HG02970 (cell line): ENCODE measurements around the gene HES4.

ENCODE experiments used
- ATAC-seq: cut with Tn5 transposase; IDR thresholded peaks from one replicate; pipeline ENCODE4 v1.9.1; 2021; ENCODE audit warnings: mild to moderate bottlenecking, moderate library complexity, moderate number of reproducible peaks; ENCODE audit not compliant: unreplicated experiment, low FRiP score

The HES4 gene

GRCh38 chr1:969260-969855 lies 30.5 kb downstream of the HES4 start:
- no peak for ATAC-seq

GRCh38 chr1:967466-968343 lies 32.2 kb downstream of the HES4 start:
- ATAC-seq = no peak

- no peak for ATAC-seq
Observed at GRCh38 chr1:966704-967300, 33.1 kb downstream of the HES4 start.

GRCh38 chr1:966135-966703 lies 33.7 kb downstream of the HES4 start, which contains the start of gene PLEKHN1:
PLEKHN1 (plus strand) TSS chr1:966482; CDS start chr1:966532, 50 bp downstream.
- ATAC-seq = no peak

- no peak for ATAC-seq
Observed at GRCh38 chr1:965526-966134, 34.3 kb downstream of the HES4 start.

- ATAC-seq = no peak
Observed at GRCh38 chr1:964691-965525, 35.0 kb downstream of the HES4 start.

GRCh38 chr1:963746-964525 lies 36.0 kb downstream of the HES4 start:
- no peak for ATAC-seq

- no peak for ATAC-seq
Observed at GRCh38 chr1:963301-963651, 36.6 kb downstream of the HES4 start.

GRCh38 chr1:962381-963300 lies 37.3 kb downstream of the HES4 start:
- no peak for ATAC-seq

GRCh38 chr1:961132-961669 lies 38.7 kb downstream of the HES4 start:
- ATAC-seq = no peak

- peak; percentile 47 for ATAC-seq
Observed at GRCh38 chr1:960363-961131, 39.4 kb downstream of the HES4 start, which contains the start of gene KLHL17. KLHL17 (plus strand) TSS chr1:960584; CDS start chr1:960694, 110 bp downstream.

- ATAC-seq = no peak
Observed at GRCh38 chr1:959731-960362, 40.0 kb downstream of the HES4 start.

GRCh38 chr1:958823-959730 lies 40.8 kb downstream of the HES4 start, which contains the start of gene NOC2L:
NOC2L (minus strand) TSS chr1:959256; CDS start chr1:959240, 16 bp downstream.
- ATAC-seq = peak; percentile 75

GRCh38 chr1:956636-957035 lies 43.3 kb downstream of the HES4 start:
- ATAC-seq = no peak

GRCh38 chr1:955474-955873 lies 44.4 kb downstream of the HES4 start:
- ATAC-seq = no peak
